Bronchial epithelial cell (primary cell): ENCODE data around the gene ADD1. TPM values are rescaled to one million over a fixed set of nuclear protein-coding genes. Genes with fewer than 3 reads are reported as not detected.

Source experiments
- DNase-seq: peaks from one replicate; pipeline ENCODE4 v3.0.0-alpha.2; 2010; ENCODE audit warnings: low read depth
- FAIRE-seq: peaks from 2 replicates; lab custom pipeline; 2011; peaks lifted over from hg19 to GRCh38; lab: Jason Lieb, UNC
- H3K27me3 ChIP-seq: 2 replicates; pipeline ENCODE4 v1.5.1; 2011; ENCODE audit warnings: low read length; ENCODE audit not compliant: control insufficient read depth, insufficient read depth
- H3K36me3 ChIP-seq: 2 replicates; pipeline ENCODE4 v1.5.1; 2011; ENCODE audit warnings: low read length; ENCODE audit not compliant: control insufficient read depth, insufficient read depth
- H3K4me3 ChIP-seq: 2 replicates; pipeline ENCODE4 v1.5.1; 2011; ENCODE audit warnings: mild to moderate bottlenecking, low read depth, low read length, control low read depth
- CTCF ChIP-seq: IDR thresholded peaks from 2 replicates; pipeline ENCODE4 v1.5.1; 2011; ENCODE audit warnings: mild to moderate bottlenecking, moderate library complexity, low read length, control low read depth, inconsistent platforms; ENCODE audit not compliant: insufficient read depth, severe bottlenecking
- total RNA-seq: library from RNA; depleted of rRNA; stranded (reverse); fragments of >200 nt; gene quantifications from 2 replicates; pipeline ENCODE4 v1.2.1, GENCODE V29; 2014

ADD1 gene
- total RNA-seq, 1 donor from 2014 or later, result 71.9 TPM

DNA sequence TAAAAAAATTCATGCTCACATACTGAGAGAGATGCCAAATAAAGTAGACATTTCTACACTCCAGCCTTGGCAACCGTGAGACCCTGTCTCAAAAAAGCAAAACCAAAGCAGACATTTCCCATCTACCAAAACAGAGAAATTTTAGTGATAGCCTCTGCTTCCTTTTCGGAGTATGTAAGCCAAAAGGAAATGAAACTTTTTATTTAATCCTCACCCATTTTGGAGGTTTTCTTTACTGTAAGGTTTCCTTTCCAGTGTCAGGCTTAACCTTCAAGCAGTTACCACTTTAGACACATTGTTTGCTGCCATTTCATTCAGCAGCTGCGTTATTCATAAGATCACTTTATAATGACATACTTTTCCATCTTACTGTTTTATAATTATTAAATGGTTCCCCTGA, 15.9 kb downstream of the ADD1 start:
- peaks cover 2% of the 10 kb centered on the region for H3K36me3 ChIP-seq
- no peak for DNase-seq
- no peak overlapping the region for H3K4me3 ChIP-seq
- no peak for FAIRE-seq
- no peaks in the 10 kb centered on the region for H3K27me3 ChIP-seq
- no peak for TF ChIP-seq CTCF

GRCh38 chr4:2860391-2861348, 17.0 kb downstream of the ADD1 start:
- peak; percentile 7 for FAIRE-seq
- H3K36me3 ChIP-seq, result no peaks in the 10 kb centered on the region

DNA sequence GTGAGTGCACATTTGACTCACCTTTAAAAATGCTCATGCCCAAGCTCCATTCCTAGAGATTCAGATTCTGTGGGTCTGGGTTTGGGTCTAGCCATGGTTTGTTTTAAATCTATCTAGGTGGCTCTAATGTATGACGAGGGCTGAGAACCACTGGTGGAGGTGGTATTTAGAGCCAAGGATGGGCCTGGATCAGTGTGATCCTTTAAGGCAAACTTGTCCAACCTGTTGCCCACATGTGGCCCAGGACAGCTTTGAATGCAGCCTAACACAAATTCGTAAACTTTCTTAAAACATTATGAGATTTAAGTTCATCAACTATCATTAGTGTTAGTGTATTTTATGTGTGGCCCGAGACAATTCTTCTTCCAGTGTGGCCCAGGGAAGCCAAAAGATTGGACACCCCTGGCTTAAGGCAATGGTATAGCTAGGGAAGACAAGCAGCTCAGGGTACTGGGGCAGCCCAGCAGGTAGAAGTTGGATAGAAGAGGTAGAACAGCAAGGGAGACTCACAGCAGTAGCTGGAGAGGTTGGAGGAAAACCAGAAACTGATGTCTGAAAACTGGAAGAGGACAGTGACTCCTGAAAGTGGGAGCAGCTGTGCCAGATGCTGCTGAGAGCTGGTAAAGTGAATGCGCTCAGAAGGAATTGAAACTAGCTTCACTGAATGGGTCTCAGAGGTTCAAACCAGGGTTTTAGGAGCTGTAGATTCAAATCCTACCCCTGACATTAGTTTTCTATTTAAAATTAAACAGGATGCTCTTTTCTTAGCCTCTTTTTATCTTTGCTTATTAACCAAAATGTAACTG, 18.2 kb downstream of the ADD1 start:
- no peak for FAIRE-seq
- no peaks in the 10 kb centered on the region for H3K27me3 ChIP-seq
- no peak overlapping the region for H3K4me3 ChIP-seq
- no peak for DNase-seq
- no peak for TF ChIP-seq CTCF
- no peaks in the 10 kb centered on the region for H3K36me3 ChIP-seq

More at GRCh38 chr4:2860391-2861348, 17.0 kb downstream of the ADD1 start:
- peak; percentile 31 for DNase-seq
- TF ChIP-seq CTCF, result no peak
- Histone ChIP-seq H3K4me3 (no peak overlapping the region), H3K27me3 (no peaks in the 10 kb centered on the region)

DNA sequence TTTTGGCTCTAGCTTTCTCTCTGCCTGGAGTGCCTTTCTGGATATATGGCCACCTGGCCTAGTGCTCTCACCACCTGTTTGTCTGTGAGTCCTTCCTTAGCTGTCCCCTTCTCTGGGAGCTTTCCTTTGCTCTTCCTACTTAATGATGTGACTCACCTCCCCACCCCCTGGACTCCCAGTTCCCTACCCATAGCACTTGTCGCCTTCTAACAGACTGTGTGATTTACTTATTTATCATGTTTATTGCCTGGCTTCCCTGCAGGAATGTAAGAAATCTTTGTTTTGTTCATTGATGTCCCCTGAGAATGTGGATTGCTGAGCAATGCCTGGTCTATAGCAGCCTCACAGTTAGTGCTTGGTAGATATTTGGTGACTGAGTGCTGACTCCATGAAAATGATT, 18.9 kb downstream of the ADD1 start:
- H3K36me3 ChIP-seq, result no peaks in the 10 kb centered on the region
- TF ChIP-seq CTCF, result no peak
- H3K27me3 ChIP-seq, result no peaks in the 10 kb centered on the region
- no peak overlapping the region for H3K4me3 ChIP-seq
- FAIRE-seq (no peak), DNase-seq (peak; percentile 25)

DNA sequence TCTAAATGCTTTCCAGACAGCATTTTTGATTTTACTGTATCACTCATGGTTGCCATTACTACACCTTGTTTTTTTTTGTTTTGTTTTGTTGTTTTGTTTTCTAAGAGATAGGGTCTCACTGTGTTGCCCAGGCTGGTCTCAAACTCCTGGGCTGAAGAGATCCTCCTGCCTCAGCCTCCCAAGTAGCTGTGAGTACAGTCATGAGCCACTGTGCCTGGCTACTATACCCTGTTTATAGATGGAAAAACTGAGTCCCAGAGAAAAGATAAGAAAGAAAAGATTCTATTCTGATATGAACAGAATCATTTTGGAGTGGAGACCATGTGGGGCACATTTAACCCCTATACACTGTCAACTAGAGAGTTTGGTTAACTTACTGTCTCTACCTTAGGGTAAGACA, 20.0 kb downstream of the ADD1 start:
- no peaks in the 10 kb centered on the region for H3K36me3 ChIP-seq
- no peaks in the 10 kb centered on the region for H3K27me3 ChIP-seq
- DNase-seq (no peak), FAIRE-seq (no peak)
- no peak for TF ChIP-seq CTCF
- no peak overlapping the region for H3K4me3 ChIP-seq
